ENCODE measurements around the gene CDC42EP1.

GRCh38 chr22:37571992-37572373 lies 11.7 kb downstream of the CDC42EP1 start:
- TF ChIP-seq CTCF (IDR thresholded peaks at IDR 0.05) (no peak), POLR2A (IDR thresholded peaks at IDR 0.05) (no peak)

Data from Peyer's patch (tissue), 4 donors.